ENCODE data around the gene ASL. TPM values are rescaled to one million over a fixed set of nuclear protein-coding genes. Genes with fewer than 3 reads are reported as not detected.

ASL gene
- total and polyA plus RNA-seq, 9 of the 15 experiments (the other 6 are each of a cell fraction or from before 2014, with no cell fraction given) = 2.6 to 67.0 (median 33.3) TPM

DNA sequence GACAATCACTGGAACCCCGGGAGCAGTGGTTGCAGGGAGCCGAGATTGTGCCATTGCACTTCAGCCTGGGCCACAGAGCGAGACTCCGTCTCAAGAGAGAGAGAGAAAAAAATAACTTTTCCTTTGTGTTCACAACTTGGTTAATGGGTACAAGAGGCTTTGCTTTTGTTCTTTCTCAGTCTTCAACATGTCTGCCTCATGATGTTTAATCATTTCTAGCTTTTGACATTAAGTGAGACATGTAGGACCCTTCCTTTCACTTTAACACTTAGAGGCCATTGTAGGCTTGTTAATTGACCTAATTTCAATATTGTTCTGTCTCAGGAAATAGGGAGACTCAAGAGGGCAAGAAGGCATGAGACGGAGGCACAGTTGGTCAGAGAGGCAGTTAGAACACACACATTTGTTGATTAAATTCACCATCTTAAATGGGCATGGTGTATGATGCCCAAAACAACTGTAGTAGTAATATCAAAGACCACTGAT, 29.7 kb downstream of the ASL start (continued):
- TF ChIP-seq ZBTB33 (CRISPR knock-in tag; IDR thresholded peaks at IDR 0.05) (no peak), NR4A1 (CRISPR knock-in tag; IDR thresholded peaks at IDR 0.05) (no peak), NR4A1 (tag; IDR thresholded peaks at IDR 0.05) (peak; percentile 76), CSDE1 (IDR thresholded peaks at IDR 0.05) (peak in 1 of 2 experiments; percentile 50; a peak in 1 of 4 replicates), FOXJ2 (tag; IDR thresholded peaks at IDR 0.05) (no peak), HLTF (IDR thresholded peaks at IDR 0.05) (no peak), ARNT (IDR thresholded peaks at IDR 0.05) (no peak), NFATC3 (IDR thresholded peaks at IDR 0.05) (0 out of 2 replicates have a peak, but pooled peaks have one; percentile 19), DDX20 (tag; IDR thresholded peaks at IDR 0.05; ENCODE audit: low read depth) (no peak), THRAP3 (IDR thresholded peaks at IDR 0.05; ENCODE audit: borderline replicate concordance) (0 out of 2 replicates have a peak, but pooled peaks have one; percentile 57), RBM22 (IDR thresholded peaks at IDR 0.05; ENCODE audit: low read depth, low read length, poor library complexity, severe bottlenecking) (no peak), SNRNP70 (optimal IDR thresholded peaks at IDR 0.05; ENCODE audit: low read depth, low read length) (no peak), HIVEP1 (CRISPR knock-in tag; IDR thresholded peaks at IDR 0.05) (no peak), ETV1 (tag; conservative IDR thresholded peaks at IDR 0.05; ENCODE audit: low read depth) (0 out of 2 replicates have a peak, but pooled peaks have one; percentile 12)

All from K562 (cell line).